Endodermal cell (in vitro differentiated cells): ENCODE data around the gene SGO2. TPM values are rescaled to one million over a fixed set of nuclear protein-coding genes. Genes with fewer than 3 reads are reported as not detected.

Experiments used
- DNase-seq: peaks from one replicate; pipeline ENCODE4 v3.0.0-alpha.2; 2017
- H3K27ac ChIP-seq: 2 replicates; pipeline ENCODE4 v1.5.1; 2013; ENCODE audit warnings: mild to moderate bottlenecking, low read depth, low read length, moderate library complexity
- H3K27me3 ChIP-seq: 2 replicates; pipeline ENCODE4 v1.6.1; 2013; ENCODE audit warnings: mild to moderate bottlenecking, low read length, moderate library complexity; ENCODE audit not compliant: insufficient read depth, control insufficient read depth, poor library complexity, severe bottlenecking
- H3K36me3 ChIP-seq: 2 replicates; pipeline ENCODE4 v1.7.0; 2013; ENCODE audit warnings: mild to moderate bottlenecking, low read length, moderate library complexity; ENCODE audit not compliant: control insufficient read depth, insufficient read depth
- H3K4me1 ChIP-seq: one replicate; pipeline ENCODE4 v1.7.0; 2013; ENCODE audit warnings: low read length; ENCODE audit not compliant: control insufficient read depth, insufficient read depth
- H3K4me3 ChIP-seq: 2 replicates; pipeline ENCODE4 v1.5.1; 2013; ENCODE audit warnings: mild to moderate bottlenecking, low read length, moderate library complexity
- H3K9ac ChIP-seq: 2 replicates; pipeline ENCODE4 v1.6.1; 2013; ENCODE audit warnings: mild to moderate bottlenecking, low read length, moderate library complexity; ENCODE audit not compliant: poor library complexity, severe bottlenecking; ENCODE audit errors: extremely low read depth
- H3K9me3 ChIP-seq: 2 replicates; pipeline ENCODE4 v1.6.1; 2013; ENCODE audit warnings: mild to moderate bottlenecking, low read length, moderate library complexity; ENCODE audit not compliant: control insufficient read depth
- H3K27ac Mint-ChIP-seq: 2 replicates; pipeline ENCODE4 v1.8.0; 2020; ENCODE audit warnings: mixed read lengths
- H3K27me3 Mint-ChIP-seq: 2 replicates; pipeline ENCODE4 v1.8.0; 2021; ENCODE audit warnings: mild to moderate bottlenecking, mixed read lengths; ENCODE audit not compliant: insufficient read depth
- H3K36me3 Mint-ChIP-seq: 2 replicates; pipeline ENCODE4 v1.8.0; 2020; ENCODE audit warnings: low read depth, mixed read lengths
- H3K4me1 Mint-ChIP-seq: 2 replicates; pipeline ENCODE4 v1.8.0; 2020; ENCODE audit warnings: mixed read lengths
- H3K4me3 Mint-ChIP-seq: 2 replicates; pipeline ENCODE4 v1.8.0; 2020; ENCODE audit warnings: mild to moderate bottlenecking, moderate library complexity, mixed read lengths
- H3K9me3 Mint-ChIP-seq: 2 replicates; pipeline ENCODE4 v1.8.0; 2020; ENCODE audit warnings: mild to moderate bottlenecking, mixed read lengths
- CTCF ChIP-seq: fragments of 200-600 bp; sonication (generic); conservative IDR thresholded peaks from 2 replicates; pipeline ENCODE4 v1.5.0; 2021; ENCODE audit warnings: antibody characterized with exemption, mild to moderate bottlenecking
- WGBS, 2 experiments: methylation state at CpG; one replicate each; pipeline versions ENCODE4 v1.1.5 to v1.1.7; 2013; ENCODE audit warnings: missing lambda C conversion rate in 2 of 2, mixed read lengths in 1 of 2; ENCODE audit not compliant: insufficient coverage in 1 of 2, insufficient read length in 1 of 2; 5-methylcytosine and 5-hydroxymethylcytosine counted together
- total RNA-seq, 2 donors: library from RNA; stranded (reverse); fragmentation: NEBNext Ultra II Directional in 1 of 2; extraction: Animal tissue kit (Norgen Biotek cat#: 25700) in 1 of 2; gene quantifications; 2 replicates in 1 of 2; 3 replicates in 1 of 2; pipeline ENCODE4 v1.2.1, GENCODE V29; 2021

SGO2 gene
- total RNA-seq, 2 donors from 2014 or later, result 20.0 to 37.8 TPM

DNA sequence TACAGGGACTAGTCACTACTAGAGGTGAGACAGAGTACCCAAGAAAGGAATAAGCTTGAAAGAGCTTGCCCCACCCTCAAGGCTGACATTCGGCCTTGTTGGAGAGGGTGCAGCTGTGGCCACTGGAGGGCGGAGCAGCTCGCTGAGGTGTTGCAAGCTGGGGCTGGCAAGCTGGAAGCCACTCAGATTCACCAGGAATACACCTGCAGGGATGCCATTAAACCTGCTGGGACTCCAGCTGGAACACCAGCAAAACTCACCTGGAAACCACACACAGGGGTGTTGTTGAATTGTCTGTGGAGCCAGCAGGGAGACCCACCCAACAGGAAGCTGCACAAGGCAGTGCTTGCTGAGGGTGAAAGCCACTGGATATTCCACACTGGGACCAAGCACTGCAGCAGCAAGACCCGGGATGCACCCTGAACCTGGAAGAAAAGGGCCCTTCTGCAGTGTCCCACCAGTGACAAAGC lies 42.2 kb upstream of the SGO2 start:
- no peaks in the 10 kb centered on the region for H3K9me3 Mint-ChIP-seq
- H3K27ac Mint-ChIP-seq, result no peak overlapping the region
- no peaks in the 10 kb centered on the region for H3K27me3 Mint-ChIP-seq
- H3K27ac ChIP-seq, result no peak overlapping the region
- no peak overlapping the region for H3K4me3 Mint-ChIP-seq
- peak; percentile 94 for DNase-seq
- WGBS, 2 experiments, result 37 to 63% methylated on average over 2 to 4 of the region's 4 CpGs
- H3K4me1 Mint-ChIP-seq, result peaks cover 9% of the 10 kb centered on the region
- H3K27me3 ChIP-seq, result no peaks in the 10 kb centered on the region
- TF ChIP-seq CTCF, result peak; percentile 91
- H3K9ac ChIP-seq, result no peak overlapping the region
- H3K4me1 ChIP-seq, result peaks cover 7% of the 10 kb centered on the region
- no peak overlapping the region for H3K4me3 ChIP-seq
- H3K9me3 ChIP-seq, result no peaks in the 10 kb centered on the region
- H3K36me3 ChIP-seq, result peaks cover 12% of the 10 kb centered on the region
- peaks cover 16% of the 10 kb centered on the region for H3K36me3 Mint-ChIP-seq

GRCh38 chr2:200484934-200485333 lies 41.1 kb upstream of the SGO2 start:
- Mint-ChIP-seq H3K27ac (no peak overlapping the region), H3K4me3 (no peak overlapping the region), H3K4me1 (peaks cover 9% of the 10 kb centered on the region), H3K9me3 (no peaks in the 10 kb centered on the region), H3K27me3 (no peaks in the 10 kb centered on the region), H3K36me3 (peaks cover 10% of the 10 kb centered on the region)
- no peak overlapping the region for H3K27ac ChIP-seq
- peaks cover 7% of the 10 kb centered on the region for H3K4me1 ChIP-seq
- H3K4me3 ChIP-seq, result no peak overlapping the region
- peaks cover under 1% of the 10 kb centered on the region for H3K36me3 ChIP-seq
- no peak overlapping the region for H3K9ac ChIP-seq
- no peaks in the 10 kb centered on the region for H3K9me3 ChIP-seq
- H3K27me3 ChIP-seq, result no peaks in the 10 kb centered on the region
- DNase-seq, result no peak
- TF ChIP-seq CTCF, result no peak
- 79 to 90% methylated on average over 2 to 3 of the region's 3 CpGs for WGBS, 2 experiments

GRCh38 chr2:200486529-200486928 lies 39.5 kb upstream of the SGO2 start:
- H3K27ac Mint-ChIP-seq, result no peak overlapping the region

More at GRCh38 chr2:200486529-200486928, 39.5 kb upstream of the SGO2 start:
- TF ChIP-seq CTCF, result no peak
- H3K9me3 ChIP-seq, result peaks cover 8% of the 10 kb centered on the region
- DNase-seq, result no peak
- H3K36me3 ChIP-seq, result peaks cover 8% of the 10 kb centered on the region
- Mint-ChIP-seq H3K4me3 (no peak overlapping the region), H3K27me3 (no peaks in the 10 kb centered on the region), H3K36me3 (peaks cover 20% of the 10 kb centered on the region), H3K9me3 (peaks cover 7% of the 10 kb centered on the region), H3K4me1 (peaks cover 3% of the 10 kb centered on the region)
- no peak overlapping the region for H3K4me3 ChIP-seq
- WGBS, 2 experiments, result 86 to 94% methylated on average over 2 of the region's 2 CpGs
- no peak overlapping the region for H3K27ac ChIP-seq
- H3K27me3 ChIP-seq, result no peaks in the 10 kb centered on the region
- peaks cover 7% of the 10 kb centered on the region for H3K4me1 ChIP-seq
- no peak overlapping the region for H3K9ac ChIP-seq
